Glomerular visceral epithelial cell (primary cell): ENCODE results near the gene VHLL.

ENCODE experiments used
- DNase-seq: peaks from one replicate; pipeline ENCODE4 v3.0.0-alpha.2; 2016; ENCODE audit errors: extremely low spot score

Gene VHLL

DNA sequence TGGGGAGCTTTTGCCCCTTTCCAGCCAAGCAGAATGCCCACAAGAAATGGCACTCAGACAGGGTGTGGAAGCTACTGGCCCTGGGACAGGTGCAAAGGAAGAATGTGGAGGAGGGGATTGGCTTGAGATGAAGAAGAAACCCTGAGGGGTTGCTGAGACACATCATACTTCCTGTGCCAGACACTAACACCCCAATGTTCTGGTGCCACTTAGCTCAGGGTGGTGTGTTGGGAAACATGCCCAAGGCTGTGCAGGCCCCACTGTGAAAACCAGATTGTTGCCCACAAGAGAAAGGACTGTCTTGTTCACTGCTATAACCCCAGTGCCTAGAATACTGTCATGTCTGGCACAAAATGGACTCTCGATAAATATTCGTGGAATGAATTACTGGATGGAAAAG, 41.4 kb downstream of the VHLL start:
- no peak for DNase-seq

DNA sequence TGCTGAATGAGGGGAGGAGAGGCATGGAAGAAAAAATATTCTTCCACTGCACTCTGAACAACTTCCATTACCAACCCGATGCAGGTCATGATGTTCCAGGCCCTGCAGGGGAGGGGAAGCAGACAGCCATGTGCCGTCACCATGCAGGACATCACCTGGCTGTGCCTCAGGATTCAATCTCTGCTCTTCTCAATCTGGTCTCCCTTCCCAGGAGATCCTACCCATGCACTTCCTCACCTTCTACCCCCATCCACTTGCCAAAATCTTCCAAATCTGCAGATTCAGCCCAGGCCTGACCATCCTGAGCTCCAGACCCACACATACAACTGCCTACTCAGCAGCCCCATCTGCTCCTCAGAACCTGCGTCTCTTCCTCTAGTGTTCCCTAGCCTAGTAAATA, 45.5 kb downstream of the VHLL start:
- DNase-seq: no peak

GRCh38 chr1:156251527-156251926, 47.6 kb downstream of the VHLL start:
- no peak for DNase-seq

DNA sequence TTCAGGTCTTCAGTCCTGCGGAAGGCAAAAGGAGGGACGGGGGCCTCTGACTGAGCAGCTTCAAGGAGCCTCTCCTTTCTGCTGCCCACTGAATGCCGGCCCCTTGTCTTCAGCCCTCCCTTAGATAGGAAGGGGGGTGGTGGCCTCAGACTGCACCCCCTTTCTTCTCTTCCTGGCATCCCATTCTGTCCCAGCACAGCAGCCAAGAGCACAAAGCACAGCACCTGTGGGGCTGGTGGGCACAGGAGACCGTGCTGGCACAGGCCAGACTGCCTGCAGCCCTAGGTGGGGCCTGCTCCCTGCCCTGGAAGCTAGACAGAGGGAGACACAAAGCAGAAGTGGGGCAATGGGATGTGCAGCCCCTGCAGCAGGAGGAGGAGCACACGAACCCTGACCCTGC, 49.5 kb downstream of the VHLL start:
- no peak for DNase-seq
